Embryonic facial prominence (tissue), 1 donor: Measurements from ENCODE around the gene UBL7.

ENCODE experiments used
- DNase-seq: peaks from one replicate; pipeline ENCODE4 v3.0.0-alpha.2; 2016; ENCODE audit errors: extremely low spot score

Gene UBL7

GRCh38 chr15:74441248-74441941 is 19.6 kb downstream of the UBL7 start:
- DNase-seq = no peak

GRCh38 chr15:74438721-74439316 is 22.1 kb downstream of the UBL7 start:
- peak; percentile 31 for DNase-seq

DNA sequence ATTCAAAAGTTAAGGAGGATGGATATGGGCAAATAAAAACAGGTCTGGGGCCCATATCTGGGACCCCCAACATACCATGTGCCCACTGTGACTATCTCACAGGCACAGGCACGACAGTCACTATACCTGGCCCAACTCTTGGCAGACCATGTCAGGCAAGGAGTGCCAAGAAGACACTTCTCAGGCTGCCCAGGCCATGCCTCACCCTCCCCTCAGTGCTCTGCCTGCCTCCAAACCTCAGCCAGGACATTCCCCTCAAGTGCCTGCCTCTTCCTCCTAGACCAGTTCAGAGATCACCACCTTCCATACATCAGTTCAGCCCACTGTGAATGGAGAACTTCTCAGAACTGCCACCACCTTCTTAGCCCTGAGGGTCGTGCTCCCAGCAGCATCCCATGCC is 22.8 kb downstream of the UBL7 start:
- no peak for DNase-seq

DNA sequence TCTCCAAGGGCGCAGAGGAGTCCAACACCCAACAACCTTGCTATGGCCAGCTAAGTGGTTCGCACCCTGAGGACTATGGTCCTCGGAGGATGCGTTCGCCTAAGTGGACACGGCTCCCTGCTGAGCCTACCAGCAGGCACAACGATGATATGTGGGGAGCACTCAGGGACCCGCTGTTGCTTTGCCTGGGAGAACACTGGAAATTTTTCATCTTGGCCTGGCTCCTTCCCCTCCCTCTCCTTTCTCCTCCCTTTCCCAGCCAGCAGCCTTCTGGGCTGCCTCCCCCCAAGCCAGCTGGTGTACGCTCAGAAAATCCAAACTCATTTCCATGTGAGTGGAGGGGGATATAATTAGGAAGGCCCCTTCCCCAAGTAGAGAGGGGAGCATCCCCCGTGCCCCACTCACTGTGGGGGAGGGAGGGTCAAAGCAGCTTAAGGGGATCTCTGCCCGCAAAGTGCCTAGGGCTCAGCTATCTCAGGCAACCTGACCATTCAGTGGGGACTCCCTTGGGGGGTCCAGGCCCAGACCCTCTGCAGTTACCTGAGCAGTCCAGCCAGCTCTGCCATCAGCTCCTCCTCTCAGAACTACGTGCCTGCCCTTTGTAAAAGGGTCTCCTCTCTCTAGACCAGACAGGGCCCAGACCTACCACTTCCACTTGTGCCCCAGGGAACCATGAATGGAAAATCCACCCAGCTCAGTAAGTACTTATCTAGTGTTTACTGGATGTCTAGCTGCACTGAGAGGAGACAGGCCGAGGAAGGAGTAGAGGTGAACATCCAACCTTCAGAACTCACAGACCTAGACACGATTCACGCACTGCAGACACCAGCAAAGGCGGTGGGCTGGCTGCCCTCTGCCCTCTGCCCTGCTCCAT is 26.5 kb downstream of the UBL7 start:
- no peak for DNase-seq

GRCh38 chr15:74433592-74434262 is 27.2 kb downstream of the UBL7 start, which contains the start of gene SEMA7A:
Gene SEMA7A (minus strand): TSS chr15:74433958. CDS start chr15:74433918, 40 bp downstream.
- DNase-seq = no peak

- no peak for DNase-seq
Measured at GRCh38 chr15:74432968-74433591, 27.9 kb downstream of the UBL7 start.

DNA sequence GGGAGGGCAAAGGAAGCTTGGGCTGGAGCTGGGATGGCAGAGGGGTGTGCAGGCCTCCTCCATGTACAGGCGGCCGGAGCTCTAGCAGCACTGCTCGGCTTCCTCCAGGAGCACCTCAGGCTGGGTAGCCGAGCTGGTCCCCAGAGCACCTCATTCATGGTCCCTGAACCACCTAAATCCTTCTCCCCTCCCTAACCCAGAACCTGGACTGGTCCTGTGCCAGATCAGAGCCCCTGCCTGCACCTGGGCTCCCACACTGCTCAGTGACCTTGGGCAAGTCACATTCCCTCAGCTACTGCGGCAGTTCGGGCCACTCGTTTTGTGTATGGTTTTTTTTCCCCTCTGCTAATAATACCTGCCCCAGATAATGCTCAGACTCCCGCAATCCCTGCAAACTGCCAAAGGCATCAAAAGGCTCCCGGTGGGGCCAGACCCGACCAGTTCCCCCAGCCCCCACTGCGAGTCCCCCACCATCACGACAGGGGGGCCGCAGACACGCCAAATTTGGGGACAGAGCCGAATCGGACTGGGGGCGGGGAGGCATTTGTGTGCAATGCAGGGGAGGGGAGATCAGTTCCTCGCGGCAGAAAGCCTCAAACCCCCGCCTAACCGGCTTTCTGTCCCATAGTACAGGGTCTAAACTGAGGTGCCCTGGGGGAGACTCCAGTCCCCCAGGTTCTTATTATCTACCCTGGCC is 28.5 kb downstream of the UBL7 start:
- no peak for DNase-seq

DNA sequence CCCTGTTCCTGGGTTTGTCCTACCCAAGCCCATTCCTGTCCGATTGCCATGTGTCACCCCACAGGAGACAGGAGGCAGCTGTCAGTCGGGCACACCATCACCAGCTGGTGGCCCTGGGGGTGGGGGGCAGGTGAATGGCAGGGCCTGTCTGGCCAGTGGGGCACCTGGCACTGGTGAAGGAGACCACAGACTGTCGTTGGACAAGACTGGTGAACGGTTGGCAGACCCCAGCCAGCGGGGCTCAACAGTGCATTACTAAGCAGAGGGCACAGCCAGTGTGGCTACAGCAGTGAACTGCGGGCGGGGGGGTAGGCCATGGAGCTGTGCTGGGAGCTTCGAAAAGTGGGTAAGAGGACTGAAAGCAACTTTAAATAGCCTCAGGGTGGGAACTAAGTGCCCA is 29.3 kb downstream of the UBL7 start:
- no peak for DNase-seq

- no peak for DNase-seq
Measured at GRCh38 chr15:74431116-74431515, 29.8 kb downstream of the UBL7 start.

DNA sequence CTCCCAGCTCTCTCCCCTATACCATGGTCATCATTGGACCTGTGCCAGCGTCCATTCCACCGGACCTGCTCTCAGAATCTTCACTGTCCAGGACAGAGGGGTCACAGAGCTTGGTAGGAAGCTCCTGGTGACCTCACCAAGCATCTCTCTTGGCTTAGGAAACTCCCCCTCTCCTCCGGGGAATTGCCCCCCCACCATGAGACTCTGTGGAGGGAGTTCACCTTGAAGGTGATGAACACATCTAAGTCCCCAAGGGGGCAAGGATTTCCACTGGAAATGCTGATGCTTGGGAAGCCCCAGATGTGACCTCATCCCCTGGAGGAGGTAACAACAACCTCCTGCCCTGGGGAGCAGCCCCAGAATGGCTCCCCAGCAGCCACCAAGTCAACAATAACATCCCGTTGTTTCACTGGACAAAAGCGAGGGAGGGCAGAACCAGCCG is 30.4 kb downstream of the UBL7 start:
- no peak for DNase-seq

DNA sequence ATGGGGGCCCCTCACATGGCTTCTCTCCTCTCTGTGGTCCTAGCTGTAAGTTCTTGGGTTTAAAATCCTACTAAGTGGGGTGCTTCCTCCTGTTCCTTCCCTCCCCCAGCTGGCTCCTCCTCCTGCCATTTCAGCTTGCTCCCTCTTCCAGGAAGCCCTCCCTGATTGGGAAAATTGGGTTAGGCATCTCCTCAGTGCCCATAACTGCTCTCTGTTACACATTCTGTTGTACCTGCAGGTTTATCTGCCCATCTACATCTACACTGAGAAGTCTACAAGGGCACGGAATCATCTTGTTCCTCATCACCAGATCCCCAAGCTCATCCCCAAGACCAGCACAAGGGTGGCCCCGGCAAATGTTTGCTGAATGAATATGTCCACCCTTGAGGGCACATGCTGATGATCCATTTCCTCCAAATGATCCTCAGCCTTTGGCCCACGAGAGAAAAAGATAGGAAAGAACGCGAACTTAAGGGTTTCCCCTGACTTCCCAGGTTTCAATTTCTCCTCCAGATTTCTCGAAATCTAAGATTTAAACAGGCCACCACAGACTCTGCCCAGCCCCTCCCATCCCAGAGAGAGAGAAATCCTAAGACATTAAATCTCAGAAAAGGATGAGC is 31.1 kb downstream of the UBL7 start:
- DNase-seq = no peak

GRCh38 chr15:74428970-74429780 is 31.8 kb downstream of the UBL7 start:
- DNase-seq = no peak

DNA sequence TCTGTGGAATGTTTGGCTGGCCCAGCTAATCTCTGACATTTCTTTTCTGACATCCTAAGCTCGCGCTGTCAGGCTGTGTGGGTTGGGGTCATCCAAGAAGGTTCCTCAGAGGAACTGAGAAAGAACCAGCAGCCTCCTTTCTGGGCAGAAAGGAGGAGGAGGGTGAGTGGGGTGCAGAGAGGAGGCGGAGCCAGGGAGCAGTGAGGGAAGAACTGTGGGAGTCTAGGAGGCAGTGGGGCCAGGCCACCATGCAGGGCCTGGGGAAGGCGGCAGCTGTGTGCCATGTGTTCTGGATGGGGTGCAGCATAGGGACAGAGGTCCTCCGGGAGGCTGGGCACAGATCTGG is 32.5 kb downstream of the UBL7 start:
- DNase-seq = no peak

GRCh38 chr15:74427607-74428441 is 33.1 kb downstream of the UBL7 start:
- no peak for DNase-seq

- DNase-seq = no peak
Measured at GRCh38 chr15:74426404-74427281, 34.3 kb downstream of the UBL7 start.

DNA sequence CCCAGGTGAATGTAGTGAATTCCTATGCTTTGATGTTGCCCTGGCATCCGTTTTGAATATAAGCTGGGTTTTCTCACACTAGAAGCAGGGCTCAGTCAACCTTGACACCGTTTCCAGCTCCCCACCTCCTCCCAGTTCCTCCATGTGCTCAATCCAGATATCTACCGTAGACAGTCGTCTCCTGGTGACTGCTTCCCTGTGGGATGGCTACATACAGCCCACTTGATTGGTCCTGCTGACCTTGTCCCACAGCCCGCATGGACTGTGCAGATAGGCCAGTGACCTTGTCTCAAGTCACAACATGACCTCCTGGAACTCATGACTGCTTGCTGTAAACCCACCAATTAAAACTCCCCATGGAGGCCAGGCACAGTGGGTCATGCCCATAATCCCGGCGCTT is 35.3 kb downstream of the UBL7 start:
- no peak for DNase-seq

DNA sequence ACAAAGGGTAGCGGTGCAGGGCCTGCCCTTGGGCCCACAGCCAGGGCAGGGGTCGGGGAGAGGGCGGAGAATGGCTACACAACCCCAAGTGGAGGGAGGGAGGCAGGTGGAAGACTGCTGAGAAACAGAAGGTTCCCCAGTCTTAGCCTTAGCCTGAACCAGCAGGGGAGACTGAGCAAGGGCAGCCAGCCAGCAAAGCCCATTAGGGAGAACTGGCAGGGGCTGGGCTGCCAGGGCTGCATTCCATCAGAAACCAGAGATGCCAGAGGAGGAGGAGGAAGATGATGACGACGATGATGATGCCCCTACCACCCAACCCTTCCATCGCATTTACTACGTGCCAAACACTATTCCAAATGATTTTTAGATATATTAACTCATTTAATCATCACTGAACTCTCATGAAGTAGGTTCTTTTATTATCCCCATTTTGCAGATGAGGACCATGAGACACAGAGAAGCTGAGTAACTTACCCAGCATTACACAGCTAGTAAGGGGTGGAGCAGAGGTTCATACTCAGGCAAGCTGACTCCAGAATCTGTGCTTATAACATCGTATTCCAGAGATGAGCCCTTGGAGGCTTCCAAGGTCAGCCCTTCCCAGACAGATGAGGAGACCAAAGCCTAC is 35.9 kb downstream of the UBL7 start:
- DNase-seq = no peak
